Stimulated activated CD4-positive, alpha-beta T cell treated with anti-CD3 and anti-CD28 coated beads, Interleukin-1b, Interleukin-23, amount 100 ng/mL, for 4 hours (primary cell): ENCODE measurements around the gene ING1.
"Not testable (repeated sequence)": the region's sequence is repeated elsewhere in the genome, so short reads cannot be mapped to it uniquely, and the experiment has no call there.

Experiments
- DNase-seq, 2 donors: peaks; one replicate each; pipeline ENCODE4 v3.0.0-alpha.2; 2020; ENCODE audit warnings: low read depth in 2 of 2

The ING1 gene

DNA sequence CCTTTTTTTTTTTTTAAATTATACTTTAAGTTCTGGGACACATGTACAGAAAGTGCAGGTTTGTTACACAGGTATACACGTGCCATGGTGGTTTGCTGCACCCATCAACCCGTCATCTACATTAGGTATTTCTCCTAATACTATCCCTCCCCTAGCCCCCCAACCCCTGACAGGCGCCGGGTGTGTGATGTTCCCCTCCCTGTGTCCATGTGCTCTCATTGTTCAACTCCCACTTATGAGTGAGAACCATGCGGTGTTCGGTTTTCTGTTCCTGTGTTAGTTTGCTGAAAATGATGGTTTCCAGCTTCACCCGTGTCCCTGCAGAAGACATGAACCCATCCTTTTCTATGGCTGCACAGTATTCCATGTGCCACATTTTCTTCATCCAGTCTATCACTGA lies 17.7 kb upstream of the ING1 start:
- not testable (repeated sequence) for DNase-seq

DNA sequence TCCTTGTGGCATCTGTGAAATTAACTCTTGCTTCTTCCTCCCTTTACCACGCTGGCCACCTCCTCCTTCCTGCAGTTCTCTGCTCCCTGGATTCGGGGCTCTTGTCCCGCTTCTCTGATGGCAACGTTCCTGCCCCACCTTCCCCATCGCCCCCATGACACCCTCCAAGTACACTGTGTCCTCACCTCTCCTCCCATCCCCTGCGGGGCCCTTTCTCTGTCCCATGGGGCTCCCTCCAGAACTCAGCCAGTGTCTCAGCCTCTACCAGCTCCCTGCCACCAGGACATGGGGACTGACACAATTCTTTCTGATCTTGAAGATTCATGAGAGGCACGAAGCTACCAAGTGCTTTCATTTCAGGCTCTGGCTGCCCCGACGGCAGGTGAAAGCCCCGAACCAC lies 16.7 kb upstream of the ING1 start:
- DNase-seq: no peak

DNA sequence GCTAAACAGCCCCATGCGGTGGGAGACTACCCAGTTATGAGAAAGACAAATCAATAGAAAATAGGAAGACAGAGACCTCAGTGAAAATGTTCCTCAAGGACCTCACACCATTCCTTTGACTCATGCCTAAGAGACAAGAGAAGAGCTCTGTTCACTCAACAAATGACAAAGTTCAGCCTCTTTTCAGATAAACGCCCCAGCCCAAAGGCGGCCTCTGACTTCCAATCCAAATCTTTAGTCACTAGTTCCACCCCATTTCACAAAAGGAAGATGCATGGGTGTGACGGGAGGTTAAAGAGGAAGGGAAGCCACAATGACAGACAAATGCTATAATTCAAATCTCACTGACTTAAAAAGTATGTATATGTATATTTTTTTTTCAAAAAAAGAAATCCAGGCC lies 15.7 kb upstream of the ING1 start:
- DNase-seq: no peak

DNA sequence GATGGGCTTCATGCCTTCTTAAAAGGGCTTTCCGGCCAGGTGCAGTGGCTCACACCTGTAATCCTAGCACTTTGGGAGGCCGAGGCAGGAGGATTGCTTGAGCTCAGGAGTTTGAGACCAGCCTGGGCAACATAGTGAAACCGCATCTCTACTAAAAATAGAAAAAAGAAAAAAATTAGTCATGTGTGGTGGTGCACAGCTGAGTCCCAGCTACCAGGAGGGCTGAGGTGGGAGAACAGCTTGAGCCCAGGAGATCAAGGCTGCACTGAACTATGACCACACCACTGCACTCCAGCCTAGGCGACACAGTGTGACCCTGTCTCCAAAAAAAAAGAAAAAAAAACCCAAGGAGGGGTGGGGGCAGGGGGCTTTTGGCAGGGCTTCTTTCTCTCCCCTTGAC lies 14.8 kb upstream of the ING1 start:
- no peak for DNase-seq

DNA sequence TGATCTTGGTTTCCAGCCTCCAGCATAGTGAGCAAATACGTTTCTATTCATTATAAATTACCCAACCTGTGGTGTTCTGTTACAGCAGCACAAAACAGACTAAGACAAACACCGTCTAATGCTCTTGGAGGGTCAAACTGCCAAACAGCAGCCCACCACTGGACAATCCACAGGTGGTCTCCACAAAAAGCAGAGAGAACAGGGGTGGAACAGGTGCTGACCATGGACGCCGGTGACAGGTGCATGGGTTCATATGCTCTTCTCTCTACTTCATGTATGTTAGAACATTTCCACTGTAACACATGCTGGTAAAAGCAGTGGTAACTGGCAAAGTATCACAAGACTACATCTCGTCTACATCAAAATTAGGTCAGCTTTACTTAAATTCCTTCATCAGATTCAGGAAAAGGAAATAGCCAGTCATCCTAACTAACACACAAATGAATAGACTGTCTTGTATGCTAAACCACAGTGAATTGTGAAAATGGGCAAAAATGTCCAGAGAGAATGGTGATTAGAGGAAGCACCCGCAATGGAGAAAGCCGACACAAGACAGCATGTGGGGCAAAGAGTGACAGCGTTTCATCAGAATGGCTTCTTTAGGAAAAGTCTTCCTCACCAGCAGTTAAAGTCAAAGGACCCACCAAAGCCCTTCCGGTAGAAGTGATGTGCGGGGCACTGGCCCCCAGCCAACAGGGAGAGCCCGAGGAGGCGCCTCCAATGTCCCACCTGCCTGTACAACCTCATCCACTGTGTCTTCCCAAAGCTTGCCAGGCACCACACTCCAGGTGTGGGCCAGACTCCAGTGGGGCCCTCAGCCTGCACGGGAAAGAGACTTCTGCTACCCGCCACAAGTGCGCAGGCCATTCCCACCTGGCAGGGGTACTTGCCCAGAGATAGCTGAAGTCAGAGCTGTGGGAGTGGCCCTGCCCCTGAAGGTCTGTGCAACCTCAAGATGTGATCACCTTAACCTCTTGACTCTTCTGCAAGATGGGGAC lies 14.1 kb upstream of the ING1 start:
- DNase-seq: no peak

DNA sequence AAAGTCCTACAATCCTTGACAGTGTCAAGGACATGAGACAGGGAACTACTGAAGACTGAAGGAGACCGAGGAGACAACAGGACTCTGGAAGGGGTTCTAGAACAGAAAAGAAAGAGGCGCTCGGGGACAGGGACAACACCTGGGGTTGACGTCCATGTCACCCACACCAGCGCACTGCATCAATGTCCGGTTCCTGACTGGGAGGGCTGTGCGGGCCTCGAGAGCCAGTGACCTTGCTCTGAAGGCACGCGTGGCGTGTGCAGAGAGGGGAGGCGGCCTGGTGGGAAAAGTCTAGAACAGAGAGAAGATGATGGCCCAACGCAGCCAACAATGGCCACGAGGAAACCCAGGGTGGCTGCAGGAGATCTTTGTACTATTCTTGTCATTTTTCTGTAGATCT lies 13.3 kb upstream of the ING1 start:
- no peak for DNase-seq

DNA sequence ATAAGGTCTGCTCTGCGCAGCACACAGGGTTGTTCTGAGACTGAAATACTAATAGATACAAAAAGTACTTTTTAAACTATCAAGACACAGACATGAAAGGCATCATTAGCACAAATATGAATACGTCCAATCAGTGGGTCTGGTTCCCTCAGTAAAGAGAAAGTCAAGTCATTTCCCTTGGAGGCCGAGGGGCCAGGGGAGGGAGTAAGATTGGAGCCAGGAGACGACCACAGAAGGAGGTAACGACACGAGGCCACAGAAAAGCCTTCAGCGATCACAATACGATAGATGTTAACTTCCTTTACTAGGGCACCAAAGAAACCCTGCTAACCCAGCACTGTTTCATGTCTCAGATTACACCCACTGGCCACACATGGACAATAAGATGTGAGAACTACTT lies 12.9 kb upstream of the ING1 start:
- no peak for DNase-seq

DNA sequence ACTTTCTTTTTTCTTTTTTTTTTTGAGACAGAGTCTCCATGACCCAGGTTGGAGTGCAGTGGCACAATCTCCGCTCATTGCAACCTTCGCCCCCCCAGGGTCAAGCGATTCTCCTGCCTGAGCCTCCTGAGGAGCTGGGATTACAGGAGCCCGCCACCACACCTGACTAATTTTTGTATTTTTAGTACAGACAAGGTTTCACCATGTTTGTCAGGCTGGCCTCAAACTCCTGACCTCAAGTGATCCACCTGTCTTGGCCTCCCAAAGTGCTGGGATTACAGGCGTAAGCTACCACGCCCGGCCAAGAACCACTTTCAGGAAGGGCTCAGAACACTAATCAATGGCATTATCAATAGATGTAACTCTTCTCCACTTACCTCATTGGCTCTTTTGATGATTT lies 12.4 kb upstream of the ING1 start:
- not testable (repeated sequence) for DNase-seq

DNA sequence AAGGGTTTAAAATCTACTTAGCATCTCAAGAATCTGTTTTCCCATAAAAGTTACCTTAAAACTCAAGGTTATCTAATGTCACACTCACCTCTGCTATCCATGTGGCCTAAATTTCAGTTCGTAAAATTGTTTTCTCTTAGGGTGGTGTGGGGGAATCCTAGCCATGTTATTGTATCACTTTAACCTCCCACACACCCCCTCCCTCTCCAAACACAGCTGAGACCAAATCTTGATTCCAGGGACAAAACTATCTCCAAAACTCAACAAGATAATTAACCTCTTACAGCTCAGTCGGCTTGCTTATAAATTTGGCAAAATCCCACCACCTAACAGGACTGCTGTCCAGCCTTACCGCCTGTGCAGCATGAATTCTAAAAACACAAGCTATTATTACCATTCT lies 11.4 kb upstream of the ING1 start:
- DNase-seq: no peak

DNA sequence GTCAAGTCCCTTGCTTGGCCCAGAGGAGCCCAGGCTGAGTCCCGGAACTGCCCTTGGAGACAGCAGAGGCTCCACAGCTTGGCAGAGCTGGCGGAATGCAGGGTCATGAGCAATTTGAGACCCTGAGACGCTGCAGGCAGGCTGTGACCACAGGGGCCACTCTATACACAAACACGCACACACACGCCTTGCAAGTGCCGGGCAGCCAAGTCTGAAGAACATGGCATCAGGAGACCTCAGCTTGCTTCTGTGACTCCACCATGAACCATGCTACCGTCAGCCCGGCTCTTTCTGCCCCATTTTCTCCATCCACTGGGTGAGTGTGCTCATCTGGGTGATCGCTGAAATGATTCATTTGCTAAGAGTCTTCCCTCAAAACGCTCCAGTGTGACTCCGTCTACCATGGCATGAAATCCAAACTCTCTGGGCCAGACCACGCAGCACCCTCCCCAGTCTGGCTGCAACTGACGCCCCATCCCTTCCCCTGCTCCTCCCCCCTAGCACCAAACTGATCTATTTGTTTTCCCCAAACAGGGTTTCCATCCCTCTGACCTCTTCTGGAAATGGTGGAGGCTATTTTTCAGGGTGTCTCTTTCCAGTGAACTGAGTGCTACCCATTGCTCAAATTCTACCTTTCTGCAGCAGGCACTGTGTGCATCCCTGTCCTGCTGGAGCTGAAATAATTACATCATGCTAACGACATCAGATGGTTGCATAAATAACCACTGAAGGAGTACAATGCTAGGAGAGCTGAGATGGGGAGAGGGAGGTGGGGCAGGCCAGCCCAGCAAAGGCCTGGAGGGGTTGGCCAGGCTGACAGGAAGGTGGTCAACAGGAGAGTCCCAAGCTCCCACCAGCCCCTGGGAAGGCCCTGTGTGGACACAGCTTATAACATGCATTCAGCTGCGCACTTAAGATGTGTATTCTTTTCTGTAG lies 10.6 kb upstream of the ING1 start:
- no peak for DNase-seq

DNA sequence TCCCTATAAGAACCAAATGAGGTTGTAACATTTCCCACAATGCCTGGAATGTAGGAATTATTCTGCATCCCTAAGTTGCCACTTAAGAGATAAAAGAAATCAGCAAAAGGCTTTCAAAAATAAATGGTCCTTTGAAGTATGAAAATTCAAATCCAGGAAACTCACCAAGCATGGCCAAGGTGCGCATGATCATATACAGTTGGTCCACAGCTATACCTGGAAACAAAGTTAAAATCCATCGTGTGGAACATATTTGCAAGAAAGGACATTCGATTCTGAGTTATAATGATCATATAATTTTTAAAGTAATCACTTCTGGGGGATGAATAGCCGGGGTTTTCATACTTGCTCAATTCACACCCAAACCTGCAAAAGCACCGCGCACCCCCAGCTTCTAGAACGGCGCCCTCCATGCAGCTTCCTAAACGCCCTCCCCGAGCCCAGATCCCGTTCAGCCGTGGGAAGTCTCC lies 8.1 kb upstream of the ING1 start:
- no peak for DNase-seq

DNA sequence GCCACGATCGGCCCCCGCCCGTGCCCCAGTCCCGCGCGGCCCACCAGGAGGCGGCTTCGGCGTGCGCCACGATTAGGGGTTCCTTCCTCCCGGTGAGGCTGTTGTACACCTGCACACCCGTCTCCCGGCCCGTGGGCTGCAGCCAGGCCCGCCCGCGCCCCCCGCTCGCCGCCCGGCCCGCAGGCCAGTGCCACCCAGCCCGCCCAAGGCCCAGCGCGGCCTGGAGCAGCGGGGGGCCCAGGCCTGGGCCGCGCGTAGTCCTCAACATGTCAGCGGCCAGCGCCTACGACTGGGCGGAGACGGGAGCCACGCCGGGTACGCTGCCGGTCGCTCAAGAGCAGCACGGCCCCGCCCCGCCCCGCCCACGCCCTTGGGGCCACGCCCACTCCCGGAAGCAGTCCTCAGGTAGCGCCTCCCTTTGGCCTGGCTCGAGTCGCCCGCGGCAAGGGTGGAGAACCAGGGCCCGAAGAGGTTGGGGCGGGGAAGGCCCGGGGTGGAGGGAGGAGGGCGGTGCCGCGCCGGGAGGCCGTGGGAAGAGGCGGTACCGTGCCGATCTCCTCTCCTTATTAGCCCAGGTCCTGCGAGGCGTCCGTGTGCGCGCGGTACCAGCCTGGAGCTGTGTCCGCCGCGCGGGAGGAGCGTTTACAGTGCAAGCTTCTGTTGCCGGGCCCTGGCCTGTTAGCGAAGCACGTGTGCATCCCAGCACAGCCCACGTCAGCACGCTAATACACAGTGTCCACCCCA lies 7.5 kb upstream of the ING1 start, which contains the start of gene CARS2:
TSS of gene CARS2 (minus strand) at position 291 of the 744 bp plus-strand sequence. CDS start at position 268, 23 bp downstream.
- peak; percentile 91 to 93 for DNase-seq

DNA sequence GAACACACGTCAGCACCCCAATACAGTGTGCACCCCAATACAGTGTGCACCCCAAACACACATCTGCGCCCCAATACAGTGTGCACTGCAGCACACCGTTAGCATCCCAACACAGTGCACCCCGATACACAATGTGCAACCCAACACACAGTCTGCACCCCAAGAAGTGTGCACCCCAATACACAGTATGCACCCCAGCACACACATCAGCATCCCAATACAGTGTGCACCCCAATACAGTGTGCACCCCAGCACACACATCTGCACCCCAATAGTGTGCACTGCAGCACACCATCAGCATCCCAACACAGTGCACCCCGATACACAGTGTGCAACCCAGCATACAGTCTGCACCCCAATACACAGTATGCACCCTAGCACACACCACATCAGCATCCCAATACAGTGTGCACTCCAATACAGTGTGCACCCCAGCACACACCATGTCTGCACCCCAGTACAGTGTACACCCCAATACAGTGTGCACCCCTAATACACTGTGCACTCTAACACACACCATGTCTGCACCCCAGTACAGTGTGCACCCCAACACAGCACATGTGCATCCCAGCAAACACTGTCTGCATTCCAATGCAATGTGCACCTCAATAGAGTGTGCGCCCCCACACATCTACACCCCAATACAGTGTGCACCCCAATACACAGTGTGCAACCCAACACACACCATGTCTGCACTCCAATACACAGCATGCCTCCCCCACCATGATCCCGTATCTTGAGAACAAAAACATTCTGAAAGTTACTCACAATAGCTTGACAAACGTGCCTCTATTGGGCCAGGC lies 6.7 kb upstream of the ING1 start:
- no peak for DNase-seq

DNA sequence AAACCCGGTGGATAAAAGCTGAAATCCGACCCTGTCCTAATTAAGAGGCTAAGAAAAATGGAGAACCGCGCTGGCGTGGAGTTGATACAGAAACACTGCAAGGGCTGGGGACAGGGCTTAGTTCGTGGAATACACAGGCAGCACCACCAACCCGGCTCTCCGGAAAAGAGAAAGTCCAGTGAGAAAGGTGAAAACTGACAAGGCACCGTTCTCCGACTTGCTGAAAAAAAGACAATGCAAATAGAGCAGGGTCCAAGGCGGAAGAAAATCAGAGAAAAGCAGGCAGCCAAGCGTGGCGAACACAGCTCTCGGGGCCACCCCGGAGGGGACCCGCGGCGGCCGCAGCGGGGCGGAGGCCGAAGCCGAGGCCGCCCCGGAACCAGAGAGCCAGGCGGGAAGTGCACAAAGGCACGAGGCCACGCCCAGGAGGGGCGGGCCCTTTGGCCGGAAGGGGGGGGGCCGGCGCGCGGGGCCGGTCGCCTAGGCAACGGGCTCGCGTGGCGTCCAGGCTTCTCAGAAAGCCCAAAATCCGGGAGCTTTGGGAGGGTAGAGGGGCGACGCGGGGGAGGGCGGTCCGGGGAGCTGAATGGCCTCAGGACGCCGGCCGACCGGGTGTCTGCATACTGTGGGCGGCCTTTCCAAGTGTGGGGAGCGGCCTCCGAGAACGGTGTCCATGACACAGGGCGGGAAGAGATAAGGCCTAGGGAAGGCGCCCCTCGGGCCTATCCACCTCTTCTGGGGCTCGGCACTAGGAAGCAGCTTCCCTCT lies 1.2 kb upstream of the ING1 start:
- peak; percentile 79 to 88 for DNase-seq

DNA sequence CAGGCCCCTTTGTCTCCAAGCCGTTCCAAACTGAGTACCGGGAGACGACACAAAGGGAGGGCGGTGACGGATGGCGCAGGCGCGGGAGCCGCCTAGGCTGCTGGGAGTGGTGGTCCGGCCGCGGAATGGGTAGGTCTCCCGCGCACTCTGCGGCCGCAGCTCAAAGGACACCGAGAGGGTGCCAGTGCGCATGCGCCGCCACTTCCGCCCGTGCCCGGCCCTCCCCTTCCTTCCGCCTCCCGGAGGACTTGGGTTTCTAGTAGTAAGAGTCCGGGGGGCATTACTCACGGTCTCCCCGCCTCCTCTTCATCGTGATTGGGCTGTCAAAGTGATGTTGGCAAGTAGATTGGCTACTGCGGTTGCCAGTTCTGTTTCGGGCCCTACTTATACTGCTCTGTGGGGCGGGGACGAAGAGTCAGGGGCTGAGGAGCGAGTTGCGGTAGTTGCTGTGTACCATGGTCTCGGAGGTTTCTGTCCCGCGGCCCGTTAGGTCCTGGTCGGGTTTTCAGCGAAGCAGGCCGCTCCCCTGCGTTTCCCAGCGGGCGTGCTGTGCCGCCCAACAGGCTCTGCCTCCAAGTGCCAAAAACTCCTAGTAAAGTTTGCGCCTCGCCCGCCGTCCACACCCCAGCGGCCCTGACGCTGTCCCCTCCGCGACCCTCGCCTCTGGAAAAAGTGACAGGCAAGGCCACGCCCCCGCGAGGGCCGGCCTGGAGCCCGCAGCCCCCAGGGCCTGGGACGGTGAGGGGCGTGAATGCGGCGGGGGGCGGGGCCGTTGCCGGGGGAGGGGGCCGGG lies 455 bp upstream of the ING1 start:
- DNase-seq: peak; percentile 97

DNA sequence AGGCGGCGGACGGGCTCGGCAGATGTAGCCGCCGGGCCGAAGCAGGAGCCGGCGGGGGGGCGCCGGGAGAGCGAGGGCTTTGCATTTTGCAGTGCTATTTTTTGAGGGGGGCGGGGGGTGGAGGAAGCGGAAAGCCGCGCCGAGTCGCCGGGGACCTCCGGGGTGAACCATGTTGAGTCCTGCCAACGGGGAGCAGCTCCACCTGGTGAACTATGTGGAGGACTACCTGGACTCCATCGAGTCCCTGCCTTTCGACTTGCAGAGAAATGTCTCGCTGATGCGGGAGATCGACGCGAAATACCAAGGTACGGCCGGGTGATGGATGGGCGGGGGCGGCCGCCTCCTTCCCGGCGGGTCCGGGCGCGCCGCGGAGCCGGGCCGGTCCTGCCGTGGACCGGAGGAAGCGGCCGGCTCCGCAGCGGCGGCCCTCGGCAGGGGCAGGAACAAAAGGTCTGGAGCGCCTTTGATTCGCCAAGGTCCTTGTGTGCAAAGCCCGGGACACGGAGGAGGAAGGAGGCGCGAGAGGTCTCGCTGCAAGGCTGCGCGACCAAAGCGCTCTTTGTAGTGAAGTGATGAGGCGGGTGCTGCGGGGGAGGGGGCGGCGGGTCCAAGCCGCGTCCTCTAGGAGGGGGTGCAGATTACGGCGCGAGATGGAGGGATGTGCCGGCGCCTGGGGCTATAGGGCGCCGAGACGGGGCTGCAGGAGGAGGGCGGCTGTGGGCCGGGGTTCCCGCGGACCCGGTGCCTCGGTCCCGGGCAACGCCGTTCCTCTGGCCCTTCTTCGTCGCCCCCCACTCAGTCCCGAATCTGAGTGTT lies 689 bp downstream of the ING1 start:
- peak in 1 of 2 donors; percentile 54 for DNase-seq

DNA sequence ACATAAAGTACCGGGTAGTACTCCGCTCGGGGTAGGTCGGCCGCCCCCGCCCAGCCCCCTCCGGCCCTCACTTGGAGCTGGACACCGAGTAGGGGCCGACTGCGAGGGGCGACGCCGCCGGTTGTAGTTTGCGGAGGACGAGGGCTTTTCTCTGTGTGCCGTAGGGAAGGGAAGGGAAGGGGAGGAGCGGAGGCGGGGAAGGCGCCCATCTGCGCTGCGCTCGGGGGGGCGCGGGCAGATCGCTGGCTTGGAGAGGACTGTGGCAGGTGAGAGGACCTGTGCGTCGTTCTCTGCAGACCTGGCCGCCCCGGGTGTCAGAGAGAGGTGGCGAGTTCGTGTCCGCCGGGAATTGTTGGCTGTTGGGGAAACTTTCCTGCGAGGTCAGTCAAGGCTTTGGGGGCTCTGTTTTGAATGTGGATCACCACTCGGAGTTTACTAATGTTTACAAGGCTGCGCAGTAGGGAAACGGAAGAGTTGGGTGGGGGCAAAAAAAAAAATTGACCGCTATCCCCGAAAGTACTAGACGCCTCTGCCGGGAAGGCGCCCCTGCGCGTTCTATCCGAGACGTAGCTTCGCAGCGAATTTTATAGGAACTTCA lies 1.4 kb downstream of the ING1 start:
- peak in 1 of 2 donors; percentile 35 for DNase-seq
